SU-DHL-6 (cell line): Measurements from ENCODE around the gene ALAS1.

Experiments used
- H2AFZ ChIP-seq: fragments of 200-600 bp; sonication (generic); 2 replicates; pipeline ENCODE4 v1.6.1; 2014; ENCODE audit warnings: low read depth, mild to moderate bottlenecking, moderate library complexity, mixed read lengths, antibody characterized with exemption, low read length; ENCODE audit not compliant: severe bottlenecking
- H3F3A ChIP-seq: fragments of 200-600 bp; shearing (Covaris generic); 2 replicates; pipeline ENCODE4 v1.6.0; 2016; ENCODE audit warnings: antibody characterized with exemption, mild to moderate bottlenecking; ENCODE audit not compliant: insufficient read depth
- H3K27ac ChIP-seq: fragments of 200-600 bp; sonication (generic); 2 replicates; pipeline ENCODE4 v1.5.1; 2016; ENCODE audit warnings: low read depth, mild to moderate bottlenecking, low read length, moderate library complexity, mixed read lengths
- H3K27me3 ChIP-seq: fragments of 200-600 bp; sonication (generic), shearing (Covaris generic); 2 replicates; pipeline ENCODE4 v1.6.0; 2014; ENCODE audit warnings: mild to moderate bottlenecking, low read length
- H3K36me3 ChIP-seq: fragments of 200-600 bp; sonication (generic); 2 replicates; pipeline ENCODE4 v1.6.1; 2014; ENCODE audit warnings: mild to moderate bottlenecking, low read length, mixed read lengths
- H3K4me2 ChIP-seq: fragments of 300-600, 200-600 bp; shearing (Covaris generic), sonication (generic); 2 replicates; pipeline ENCODE4 v1.6.0; 2014; ENCODE audit warnings: low read length, low read depth, mild to moderate bottlenecking; ENCODE audit not compliant: poor library complexity, severe bottlenecking
- H3K4me3 ChIP-seq: fragments of 200-600 bp; sonication (generic); 2 replicates; pipeline ENCODE4 v1.5.1; 2014; ENCODE audit warnings: antibody characterized with exemption, low read length, mild to moderate bottlenecking, mixed read lengths; ENCODE audit not compliant: insufficient read depth, poor library complexity, severe bottlenecking
- H3K79me2 ChIP-seq: fragments of 200-600 bp; sonication (generic); 2 replicates; pipeline ENCODE4 v1.6.1; 2014; ENCODE audit warnings: mild to moderate bottlenecking, low read length, moderate library complexity; ENCODE audit not compliant: insufficient read depth
- H3K9ac ChIP-seq: fragments of 200-600 bp; sonication (generic); 2 replicates; pipeline ENCODE4 v1.7.0; 2014; ENCODE audit warnings: mild to moderate bottlenecking, low read length
- H3K9me2 ChIP-seq: fragments of 200-600 bp; sonication (generic); replicated peaks from 2 replicates; pipeline ENCODE4 v1.6.1; 2014; ENCODE audit warnings: low read length; ENCODE audit not compliant: insufficient read depth
- H3K9me3 ChIP-seq: fragments of 200-600 bp; sonication (generic); 2 replicates; pipeline ENCODE4 v1.6.1; 2014; ENCODE audit warnings: low read length, mixed read lengths; ENCODE audit not compliant: insufficient read depth
- H4K20me1 ChIP-seq: fragments of 200-600 bp; sonication (generic); 2 replicates; pipeline ENCODE4 v1.6.1; 2014; ENCODE audit warnings: low read depth, mild to moderate bottlenecking, antibody characterized with exemption, low read length, moderate library complexity, mixed read lengths
- CTCF ChIP-seq: fragments of 200-600 bp; sonication (generic); IDR thresholded peaks from one replicate; pipeline ENCODE4 v1.5.1; 2017; ENCODE audit warnings: antibody characterized with exemption, mild to moderate bottlenecking, low read length, moderate library complexity; ENCODE audit not compliant: insufficient read depth, poor library complexity, severe bottlenecking
- EZH2phosphoT487 ChIP-seq: fragments of 200-600 bp; sonication (generic), shearing (Covaris generic); conservative IDR thresholded peaks from 2 replicates; pipeline ENCODE4 v1.6.1; 2018; ENCODE audit warnings: mild to moderate bottlenecking, antibody characterized with exemption, low read length, moderate library complexity, mixed read lengths

Gene ALAS1

GRCh38 chr3:52256622-52257021 is 58.7 kb downstream of the ALAS1 start:
- H2AFZ ChIP-seq = no peak overlapping the region
- H4K20me1 ChIP-seq = peaks cover 4% of the 10 kb centered on the region; the same call in 1 of the 2 replicates
- no peak overlapping the region for H3K4me2 ChIP-seq
- TF ChIP-seq EZH2phosphoT487 (no peak), CTCF (no peak)
- no peak overlapping the region for H3K9ac ChIP-seq
- no peaks in the 10 kb centered on the region for H3K9me2 ChIP-seq
- peaks cover 42% of the 10 kb centered on the region for H3K36me3 ChIP-seq
- H3F3A ChIP-seq = peaks cover 12% of the 10 kb centered on the region
- no peak overlapping the region for H3K4me3 ChIP-seq
- H3K27me3 ChIP-seq = no peaks in the 10 kb centered on the region
- H3K9me3 ChIP-seq = no peaks in the 10 kb centered on the region
- no peak overlapping the region for H3K27ac ChIP-seq
- H3K79me2 ChIP-seq = peaks cover 3% of the 10 kb centered on the region

- H3K36me3 ChIP-seq = peaks cover 44% of the 10 kb centered on the region
Observed at GRCh38 chr3:52257911-52258310, 60.0 kb downstream of the ALAS1 start.

GRCh38 chr3:52259035-52259434 is 61.1 kb downstream of the ALAS1 start:
- no peak overlapping the region for H2AFZ ChIP-seq
- H4K20me1 ChIP-seq = peaks cover 6% of the 10 kb centered on the region; the same call in 1 of the 2 replicates
- H3K9me3 ChIP-seq = no peaks in the 10 kb centered on the region
- no peaks in the 10 kb centered on the region for H3K9me2 ChIP-seq
- H3K9ac ChIP-seq = no peak overlapping the region
- peaks cover 8% of the 10 kb centered on the region for H3F3A ChIP-seq
- H3K27me3 ChIP-seq = no peaks in the 10 kb centered on the region
- H3K4me3 ChIP-seq = no peak overlapping the region
- no peak overlapping the region for H3K27ac ChIP-seq
- TF ChIP-seq EZH2phosphoT487 = no peak
- no peak for TF ChIP-seq CTCF
- H3K36me3 ChIP-seq = peaks cover 53% of the 10 kb centered on the region
- H3K4me2 ChIP-seq = no peak overlapping the region
- peaks cover 21% of the 10 kb centered on the region for H3K79me2 ChIP-seq

More at GRCh38 chr3:52257911-52258310, 60.0 kb downstream of the ALAS1 start:
- Histone ChIP-seq H3F3A (peaks cover 12% of the 10 kb centered on the region), H3K27ac (no peak overlapping the region), H3K4me2 (no peak overlapping the region), H4K20me1 (peaks cover 6% of the 10 kb centered on the region; the same call in 1 of the 2 replicates), H3K79me2 (peaks cover 11% of the 10 kb centered on the region), H3K9ac (no peak overlapping the region), H3K9me3 (no peaks in the 10 kb centered on the region), H2AFZ (no peak overlapping the region), H3K27me3 (no peaks in the 10 kb centered on the region), H3K4me3 (no peak overlapping the region), H3K9me2 (no peaks in the 10 kb centered on the region)
- TF ChIP-seq EZH2phosphoT487 = no peak
- no peak for TF ChIP-seq CTCF

- TF ChIP-seq EZH2phosphoT487 (no peak), CTCF (no peak)
- Histone ChIP-seq H3K4me2 (no peak overlapping the region), H3K9ac (no peak overlapping the region), H3K27me3 (no peaks in the 10 kb centered on the region), H3F3A (peaks cover 4% of the 10 kb centered on the region), H3K9me3 (no peaks in the 10 kb centered on the region), H3K9me2 (no peaks in the 10 kb centered on the region), H3K4me3 (no peak overlapping the region), H2AFZ (no peak overlapping the region), H4K20me1 (peaks cover 6% of the 10 kb centered on the region; the same call in 1 of the 2 replicates), H3K36me3 (peaks cover 57% of the 10 kb centered on the region), H3K27ac (no peak overlapping the region), H3K79me2 (peaks cover 25% of the 10 kb centered on the region)
Observed at GRCh38 chr3:52259448-52259847, 61.5 kb downstream of the ALAS1 start.
